ENCODE measurements around the gene IFIT1.
"Not testable (repeated sequence)": the region's sequence is repeated elsewhere in the genome, so short reads cannot be mapped to it uniquely, and the experiment has no call there.

Gene IFIT1

DNA sequence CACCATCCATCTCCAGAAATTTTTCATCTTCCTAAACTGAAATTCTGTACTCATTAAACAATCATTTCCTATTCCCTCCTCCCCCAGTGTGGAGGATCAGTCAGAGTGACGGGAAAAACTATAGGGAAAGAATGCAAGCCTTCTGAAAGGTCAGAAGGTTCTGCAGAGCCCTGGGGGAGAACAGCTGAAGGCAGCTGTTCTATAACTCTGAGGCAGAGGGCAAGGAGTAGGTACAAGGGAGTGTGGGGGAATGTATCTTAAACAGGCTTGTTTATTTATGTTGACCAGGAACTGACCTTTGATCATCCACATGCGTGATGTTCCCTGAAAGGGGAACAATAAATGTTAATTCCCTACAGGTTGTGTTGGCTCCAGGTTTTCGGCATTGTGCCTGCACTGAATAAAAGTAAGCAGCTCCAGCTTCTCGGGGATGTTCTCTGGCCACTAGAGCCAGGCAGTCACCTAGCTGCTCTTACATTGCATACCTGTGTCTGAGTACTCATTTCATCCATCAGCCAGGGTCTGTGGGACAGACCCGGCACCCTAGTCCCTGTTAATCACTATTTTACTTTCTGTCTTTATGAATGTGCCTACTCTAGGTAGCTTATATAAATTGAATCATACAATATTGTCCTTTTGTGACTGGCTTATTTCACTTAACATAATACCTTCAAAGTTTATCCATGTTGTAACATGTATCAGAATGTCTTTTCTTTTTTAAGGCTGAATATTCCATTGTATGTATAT lies 5.8 kb downstream of the IFIT1 start:
- Histone ChIP-seq H3K4me1 (peaks cover 2% of the 10 kb centered on the region), H3K9me3 (no peaks in the 10 kb centered on the region), H3K4me3 (no peak overlapping the region), H3K27me3 (ENCODE audit: low read depth) (no peaks in the 10 kb centered on the region), H3K36me3 (replicated peaks) (no peaks in the 10 kb centered on the region)
- in situ Hi-C loops (cut with MboI; ENCODE audit: low sequenced_read_pairs): no loop called here
- no peak for DNase-seq (ENCODE audit: low spot score in 2 of 2)

DNA sequence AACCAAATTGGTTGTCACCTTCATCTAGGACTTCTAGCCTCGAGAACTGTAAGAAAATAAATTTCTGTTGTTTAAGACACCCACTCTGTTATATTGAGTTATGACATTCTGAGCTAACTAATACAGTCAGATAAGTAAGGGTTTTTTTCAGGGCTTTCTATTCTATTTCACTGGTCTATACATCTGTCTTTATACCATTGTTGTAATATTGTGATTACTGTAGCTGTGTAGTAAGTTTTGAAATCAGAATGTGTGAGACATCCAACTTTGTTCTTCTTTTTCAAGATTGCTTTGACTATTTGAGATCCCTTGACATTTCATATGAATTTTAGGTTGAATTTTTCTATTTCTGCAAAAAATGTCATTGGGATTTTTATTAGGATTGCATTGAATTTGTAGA lies 7.5 kb downstream of the IFIT1 start:
- no peak for DNase-seq (ENCODE audit: low spot score in 2 of 2)
- H3K36me3 ChIP-seq (replicated peaks): no peaks in the 10 kb centered on the region
- no peaks in the 10 kb centered on the region for H3K9me3 ChIP-seq
- H3K4me3 ChIP-seq: no peak overlapping the region
- H3K4me1 ChIP-seq: no peaks in the 10 kb centered on the region
- in situ Hi-C loops (cut with MboI; ENCODE audit: low sequenced_read_pairs): no loop called here
- H3K27me3 ChIP-seq (ENCODE audit: low read depth): no peaks in the 10 kb centered on the region

DNA sequence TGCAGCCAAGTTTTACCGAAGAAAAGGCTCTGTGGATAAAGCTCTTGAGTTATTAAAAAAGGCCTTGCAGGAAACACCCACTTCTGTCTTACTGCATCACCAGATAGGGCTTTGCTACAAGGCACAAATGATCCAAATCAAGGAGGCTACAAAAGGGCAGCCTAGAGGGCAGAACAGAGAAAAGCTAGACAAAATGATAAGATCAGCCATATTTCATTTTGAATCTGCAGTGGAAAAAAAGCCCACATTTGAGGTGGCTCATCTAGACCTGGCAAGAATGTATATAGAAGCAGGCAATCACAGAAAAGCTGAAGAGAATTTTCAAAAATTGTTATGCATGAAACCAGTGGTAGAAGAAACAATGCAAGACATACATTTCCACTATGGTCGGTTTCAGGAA lies 10.6 kb downstream of the IFIT1 start:
- in situ Hi-C loops (cut with MboI; ENCODE audit: low sequenced_read_pairs): no loop called here
- no peaks in the 10 kb centered on the region for H3K36me3 ChIP-seq (replicated peaks)
- DNase-seq (ENCODE audit: low spot score in 2 of 2): no peak
- no peaks in the 10 kb centered on the region for H3K27me3 ChIP-seq (ENCODE audit: low read depth)
- no peaks in the 10 kb centered on the region for H3K9me3 ChIP-seq
- H3K4me3 ChIP-seq: no peak overlapping the region
- H3K4me1 ChIP-seq: no peaks in the 10 kb centered on the region

DNA sequence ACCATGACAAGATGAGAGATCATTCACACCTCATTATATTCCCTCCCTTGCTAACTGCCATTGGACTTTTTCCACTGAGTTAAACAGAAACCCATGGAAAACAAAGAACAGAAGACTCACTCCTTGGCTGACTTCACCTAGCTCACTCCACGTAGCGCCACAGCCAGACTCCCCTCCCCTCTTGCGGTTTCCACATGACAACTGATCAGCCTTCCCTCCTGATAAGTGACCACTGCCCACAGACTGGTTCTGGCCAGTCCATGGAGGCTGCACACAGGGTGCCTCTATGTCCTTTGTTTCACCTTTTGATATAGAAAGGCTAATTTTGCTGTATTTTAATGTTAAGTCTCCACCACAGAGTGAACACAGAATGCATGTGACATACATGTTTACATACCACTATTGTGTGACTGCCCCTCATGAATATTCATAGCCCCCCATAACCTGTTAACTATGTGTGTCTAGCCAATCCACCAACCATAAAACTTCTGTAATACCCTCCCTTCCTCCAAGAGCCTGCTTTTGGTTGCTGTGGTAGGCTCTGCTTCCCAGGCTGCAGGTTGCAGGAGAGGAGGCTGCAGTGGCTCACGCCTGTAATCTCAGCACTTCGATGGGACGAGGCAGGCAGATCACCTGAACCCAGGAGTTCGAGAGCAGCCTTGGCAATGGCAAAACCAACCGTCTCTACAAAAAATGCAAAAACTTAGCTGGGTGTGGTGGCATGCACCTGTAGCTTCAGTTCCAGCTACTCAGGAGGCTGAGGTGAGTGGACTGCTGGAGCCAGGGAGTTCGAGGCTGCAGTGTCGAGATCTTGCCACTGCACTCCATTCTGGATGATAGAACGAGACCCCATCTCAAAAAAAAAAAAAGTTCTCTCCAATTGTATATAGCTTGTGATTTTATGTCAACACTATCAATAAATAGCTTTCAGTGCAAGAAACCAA lies 12.0 kb downstream of the IFIT1 start:
- DNase-seq (ENCODE audit: low spot score in 2 of 2): no peak
- in situ Hi-C loops (cut with MboI; ENCODE audit: low sequenced_read_pairs): no loop called here
- H3K9me3 ChIP-seq: no peaks in the 10 kb centered on the region
- no peaks in the 10 kb centered on the region for H3K27me3 ChIP-seq (ENCODE audit: low read depth)
- no peaks in the 10 kb centered on the region for H3K4me1 ChIP-seq
- H3K36me3 ChIP-seq (replicated peaks): no peaks in the 10 kb centered on the region
- H3K4me3 ChIP-seq: no peak overlapping the region

DNA sequence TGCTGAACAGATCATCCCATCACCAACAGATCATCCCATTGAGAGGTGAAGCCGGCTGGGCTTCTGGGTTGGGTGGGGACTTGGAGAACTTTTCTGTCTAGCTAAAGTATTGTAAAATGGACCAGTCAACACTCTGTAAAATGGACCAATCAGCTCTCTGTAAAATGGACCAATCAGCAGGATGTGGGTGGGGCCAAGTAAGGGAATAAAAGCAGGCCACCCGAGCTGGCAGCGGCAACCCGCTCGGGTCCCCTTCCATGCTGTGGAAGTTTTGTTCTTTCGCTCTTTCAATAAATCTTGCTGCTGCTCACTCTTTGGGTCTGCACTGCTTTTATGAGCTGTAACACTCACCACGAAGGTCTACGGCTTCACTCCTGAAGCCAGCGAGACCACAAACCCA lies 13.8 kb downstream of the IFIT1 start:
- in situ Hi-C loops (cut with MboI; ENCODE audit: low sequenced_read_pairs): not testable (repeated sequence)

DNA sequence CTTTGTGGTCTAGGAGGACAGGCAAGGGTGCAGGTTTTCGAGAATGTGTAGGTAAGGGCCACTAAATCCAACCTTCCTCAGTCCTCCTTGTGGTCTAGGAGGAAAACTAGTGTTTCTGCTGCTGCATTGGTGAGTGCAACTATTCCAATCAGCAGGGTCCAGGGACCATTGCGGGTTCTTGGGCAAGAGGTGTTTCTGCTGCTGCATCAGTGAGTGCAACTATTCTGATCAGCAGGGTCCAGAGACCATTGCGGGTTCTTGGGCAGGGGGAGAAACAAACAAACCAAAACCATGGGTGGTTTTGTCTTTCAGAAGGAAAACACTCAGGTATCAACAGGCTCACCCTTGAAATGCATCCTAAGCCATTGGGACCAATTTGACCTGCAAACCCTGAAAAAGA lies 15.4 kb downstream of the IFIT1 start:
- H3K9me3 ChIP-seq; H3K4me3 ChIP-seq; in situ Hi-C loops (cut with MboI; ENCODE audit: low sequenced_read_pairs); H3K27me3 ChIP-seq (ENCODE audit: low read depth); DNase-seq (ENCODE audit: low spot score in 2 of 2); H3K4me1 ChIP-seq; H3K36me3 ChIP-seq (replicated peaks): not testable (repeated sequence)

More for the DNA sequence above, 13.8 kb downstream of the IFIT1 start:
- DNase-seq (ENCODE audit: low spot score in 2 of 2); H3K36me3 ChIP-seq (replicated peaks); H3K4me1 ChIP-seq; H3K9me3 ChIP-seq; H3K4me3 ChIP-seq; H3K27me3 ChIP-seq (ENCODE audit: low read depth): not testable (repeated sequence)

DNA sequence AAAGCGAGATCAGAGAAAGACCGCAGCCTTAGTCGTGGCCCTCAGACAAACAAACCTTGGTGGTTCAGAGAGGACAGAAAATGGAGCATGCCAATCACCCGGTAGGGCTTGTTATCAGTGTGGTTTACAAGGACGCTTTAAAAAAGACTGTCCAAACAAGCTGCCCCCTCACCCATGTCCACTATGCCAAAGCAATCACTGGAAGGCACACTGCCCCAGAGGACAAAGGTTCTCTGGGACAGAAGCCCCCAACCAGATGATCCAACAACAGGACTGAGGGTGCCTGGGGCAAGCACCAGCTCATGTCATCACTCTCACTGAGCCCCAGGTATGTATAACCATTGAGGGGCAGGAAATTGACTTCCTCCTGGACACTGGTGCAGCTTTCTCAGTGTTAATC lies 16.9 kb downstream of the IFIT1 start:
- H3K9me3 ChIP-seq; H3K36me3 ChIP-seq (replicated peaks); H3K27me3 ChIP-seq (ENCODE audit: low read depth); in situ Hi-C loops (cut with MboI; ENCODE audit: low sequenced_read_pairs); H3K4me3 ChIP-seq; H3K4me1 ChIP-seq; DNase-seq (ENCODE audit: low spot score in 2 of 2): not testable (repeated sequence)

DNA sequence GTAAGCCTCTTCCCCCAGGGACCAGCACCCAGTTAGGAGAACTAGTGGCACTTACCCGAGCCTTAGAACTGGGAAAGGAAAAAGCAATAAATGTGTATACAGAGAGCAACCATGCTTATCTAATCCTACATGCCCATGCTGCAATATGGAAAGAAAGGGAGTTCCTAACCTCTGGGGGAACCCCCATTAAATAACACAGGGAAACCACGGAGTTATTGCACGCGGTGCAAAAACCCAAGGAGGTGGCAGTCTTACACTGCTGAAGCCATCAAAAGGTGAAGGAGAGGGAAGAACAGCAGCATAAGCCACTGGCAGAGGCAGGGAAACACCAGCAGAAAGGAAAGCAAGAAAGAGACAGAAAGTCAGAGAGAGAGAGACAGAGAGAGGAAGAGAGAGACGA lies 18.1 kb downstream of the IFIT1 start:
- H3K27me3 ChIP-seq (ENCODE audit: low read depth); H3K4me3 ChIP-seq; in situ Hi-C loops (cut with MboI; ENCODE audit: low sequenced_read_pairs); H3K4me1 ChIP-seq; H3K9me3 ChIP-seq; DNase-seq (ENCODE audit: low spot score in 2 of 2); H3K36me3 ChIP-seq (replicated peaks): not testable (repeated sequence)

DNA sequence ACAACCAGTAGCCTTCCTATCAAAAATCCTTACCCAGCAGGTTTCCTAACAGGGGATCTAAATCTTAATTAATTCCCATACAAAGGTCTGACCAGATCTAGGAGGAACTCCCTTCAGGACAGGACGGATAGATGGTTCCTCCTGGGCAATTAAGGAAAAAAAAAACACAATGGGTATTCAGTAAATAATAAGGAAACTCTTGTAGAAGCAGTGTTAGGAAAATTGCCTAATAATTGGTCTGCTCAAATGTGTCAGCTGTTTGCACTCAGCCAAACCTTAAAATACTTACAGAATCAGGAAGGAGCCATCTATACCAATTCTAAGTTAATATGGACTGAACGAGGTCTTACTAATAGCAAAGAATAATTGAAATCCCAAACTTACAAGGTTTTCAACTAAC lies 18.7 kb downstream of the IFIT1 start:
- H3K4me3 ChIP-seq; DNase-seq (ENCODE audit: low spot score in 2 of 2); H3K36me3 ChIP-seq (replicated peaks); H3K9me3 ChIP-seq; in situ Hi-C loops (cut with MboI; ENCODE audit: low sequenced_read_pairs); H3K27me3 ChIP-seq (ENCODE audit: low read depth): not testable (repeated sequence)
- H3K4me1 ChIP-seq: peaks cover 10% of the 10 kb centered on the region

DNA sequence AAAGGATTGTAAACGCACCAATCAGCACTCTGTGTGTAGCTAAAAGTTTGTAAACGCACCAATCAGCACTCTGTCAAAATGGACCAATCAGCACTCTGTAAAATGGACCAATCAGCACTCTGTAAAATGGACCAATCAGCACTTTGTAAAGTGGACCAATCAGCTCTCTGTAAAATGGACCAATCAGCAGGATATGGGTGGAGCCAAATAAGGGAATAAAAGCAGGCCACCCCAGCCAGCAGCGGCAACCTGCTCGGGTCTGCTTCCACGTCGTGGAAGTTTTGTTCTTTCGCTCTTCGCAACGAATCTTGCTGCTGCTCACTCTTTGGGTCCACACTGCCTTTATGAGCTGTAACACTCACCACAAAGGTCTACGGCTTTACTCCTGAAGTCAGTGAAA lies 19.9 kb downstream of the IFIT1 start:
- H3K9me3 ChIP-seq; in situ Hi-C loops (cut with MboI; ENCODE audit: low sequenced_read_pairs); H3K36me3 ChIP-seq (replicated peaks); DNase-seq (ENCODE audit: low spot score in 2 of 2); H3K4me3 ChIP-seq; H3K27me3 ChIP-seq (ENCODE audit: low read depth): not testable (repeated sequence)
- H3K4me1 ChIP-seq: peaks cover 10% of the 10 kb centered on the region

DNA sequence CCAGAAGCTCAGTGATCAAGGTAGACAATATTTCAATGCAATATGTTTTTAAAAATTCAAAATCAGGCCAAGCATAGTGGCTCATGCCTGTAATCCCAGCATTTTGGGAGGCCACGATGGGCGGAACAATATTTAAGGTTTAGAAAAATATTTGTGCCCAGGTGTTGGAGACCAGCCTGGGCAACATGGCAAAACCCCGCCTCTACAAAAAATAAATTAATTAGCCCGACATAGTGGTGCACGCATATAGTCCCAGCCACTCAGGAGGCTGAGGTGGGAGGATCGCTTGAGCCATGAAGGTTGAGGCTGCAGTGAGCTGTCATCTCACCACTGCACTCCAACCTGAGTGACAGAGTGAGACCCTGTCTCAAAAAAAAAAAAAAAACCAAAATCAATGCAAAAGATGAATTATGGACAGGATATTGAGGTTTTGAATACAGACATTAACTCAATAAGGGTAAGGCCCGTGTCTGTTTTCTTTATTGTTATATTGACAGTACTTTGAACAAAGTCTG lies 21.0 kb downstream of the IFIT1 start:
- no peaks in the 10 kb centered on the region for H3K27me3 ChIP-seq (ENCODE audit: low read depth)
- no peaks in the 10 kb centered on the region for H3K9me3 ChIP-seq
- peaks cover 10% of the 10 kb centered on the region for H3K4me1 ChIP-seq
- H3K36me3 ChIP-seq (replicated peaks): no peaks in the 10 kb centered on the region
- in situ Hi-C loops (cut with MboI; ENCODE audit: low sequenced_read_pairs): no loop called here
- no peak overlapping the region; the same call in 1 of the 2 replicates for H3K4me3 ChIP-seq
- DNase-seq (ENCODE audit: low spot score in 2 of 2): no peak

DNA sequence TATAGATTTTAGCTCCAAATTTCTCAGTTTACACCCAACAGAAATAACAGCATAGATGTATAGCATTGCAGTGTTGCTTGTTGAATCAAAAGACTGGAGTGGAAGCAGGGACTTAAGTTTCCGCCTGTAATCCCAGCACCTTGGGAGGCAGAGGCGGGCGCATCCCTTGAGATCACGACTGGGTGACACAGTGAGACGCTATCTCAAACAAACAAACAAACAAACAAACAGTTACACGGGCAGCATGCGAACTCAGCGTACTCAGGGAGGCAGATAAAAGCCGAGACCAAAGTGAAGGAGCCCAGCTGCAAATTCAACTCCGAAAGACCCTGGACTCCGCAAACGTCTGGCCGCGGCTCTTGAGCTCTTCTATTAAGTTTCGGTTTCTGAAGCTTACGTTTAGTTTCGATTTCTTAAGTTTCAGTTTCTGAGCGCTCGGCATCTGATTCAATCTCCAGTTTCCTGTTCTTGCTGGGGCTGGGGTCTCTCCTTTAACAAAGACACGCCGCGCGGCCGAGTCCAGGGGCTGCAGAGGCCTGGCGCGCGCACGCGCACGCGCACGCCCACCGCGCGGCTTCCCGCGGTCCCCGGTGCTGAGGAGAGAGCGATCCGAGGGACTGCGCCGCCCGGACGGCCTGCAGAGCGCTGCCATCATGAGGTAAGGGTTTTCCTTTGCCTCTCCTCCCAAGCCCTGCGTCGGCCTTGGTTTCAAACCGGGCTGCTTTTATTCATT lies 21.9 kb downstream of the IFIT1 start, which contains the start of gene IFIT5:
IFIT5 (plus strand) TSS at position 423 of the 733 bp plus-strand sequence; CDS start at position 654, 231 bp downstream.
- H3K9me3 ChIP-seq: no peaks in the 10 kb centered on the region
- H3K27me3 ChIP-seq (ENCODE audit: low read depth): no peaks in the 10 kb centered on the region
- in situ Hi-C loops (cut with MboI; ENCODE audit: low sequenced_read_pairs): no loop called here
- peaks cover 17% of the 10 kb centered on the region for H3K4me1 ChIP-seq
- DNase-seq (ENCODE audit: low spot score in 2 of 2): peak; percentile 62 to 77
- peak within 1 kb of the TSS; percentile 68 for H3K4me3 ChIP-seq
- no peaks in the 10 kb centered on the region; the same call in 1 of the 2 replicates for H3K36me3 ChIP-seq (replicated peaks)
